Thyroid gland (tissue), 4 donors: ENCODE measurements around the gene SCRG1. TPM values are rescaled to one million over a fixed set of nuclear protein-coding genes. Genes with fewer than 3 reads are reported as not detected.

Source experiments
- DNase-seq, 2 donors: peaks; one replicate each; pipeline ENCODE4 v3.0.0-alpha.2; 2019
- H3K27ac ChIP-seq, 3 donors: fragments of 200-600 bp; sonication (generic); 1 replicate in 2 of 3; 2 replicates in 1 of 3; pipeline ENCODE4 v1.5.1; 2016 to 2019; ENCODE audit warnings: mild to moderate bottlenecking in 1 of 3, moderate library complexity in 1 of 3
- H3K27me3 ChIP-seq: fragments of 200-600 bp; sonication (generic); one replicate; pipeline ENCODE4 v1.5.1; 2019
- H3K36me3 ChIP-seq, 2 donors: fragments of 200-600 bp; sonication (generic); one replicate each; pipeline ENCODE4 v1.5.1; 2016 to 2019
- H3K4me1 ChIP-seq, 2 donors: fragments of 200-600 bp; sonication (generic); one replicate each; pipeline ENCODE4 v1.5.1; 2017 to 2019
- H3K4me3 ChIP-seq, 3 donors: fragments of 200-600 bp; sonication (generic); replicated peaks in 1 of 3; 1 replicate in 2 of 3; 2 replicates in 1 of 3; pipeline ENCODE4 v1.5.1; 2016; ENCODE audit warnings: mild to moderate bottlenecking in 1 of 3
- H3K9me3 ChIP-seq: fragments of 200-600 bp; sonication (generic); one replicate; pipeline ENCODE4 v1.5.1; 2017
- CTCF ChIP-seq, 6 experiments: fragments of 200-600 bp in 3 of 6; fragments of 450-650 bp in 3 of 6; sonication (generic) in 3 of 6; IDR thresholded peaks; one replicate each; pipeline ENCODE4 v1.5.1; 2016 to 2019; ENCODE audit warnings: antibody characterized with exemption in 6 of 6, mild to moderate bottlenecking in 2 of 6, inconsistent platforms in 1 of 6, moderate library complexity in 1 of 6
- POLR2A ChIP-seq, 2 donors: fragments of 450-650 bp; IDR thresholded peaks; one replicate each; pipeline ENCODE4 v1.6.1; 2017; ENCODE audit warnings: antibody characterized with exemption in 2 of 2, mild to moderate bottlenecking in 2 of 2, moderate library complexity in 1 of 2
- WGBS, 2 donors: methylation state at CpG; one replicate each; pipeline ENCODE4 v1.1.5; 2017; 5-methylcytosine and 5-hydroxymethylcytosine counted together
- intact Hi-C: fragments of 100-400 bp; cut with DNase I; formaldehyde crosslinking; loops from one replicate; pipeline ENCODE4 v1.15.1; 2023
- total RNA-seq, 4 donors: library from RNA; depleted of rRNA; stranded (reverse); fragments of >200 nt; gene quantifications; one replicate each; pipeline ENCODE4 v1.2.3, GENCODE V29; 2016

Gene SCRG1
- total RNA-seq, 4 donors from 2014 or later, result 0.11 to 0.27 TPM; not detected in 2

DNA sequence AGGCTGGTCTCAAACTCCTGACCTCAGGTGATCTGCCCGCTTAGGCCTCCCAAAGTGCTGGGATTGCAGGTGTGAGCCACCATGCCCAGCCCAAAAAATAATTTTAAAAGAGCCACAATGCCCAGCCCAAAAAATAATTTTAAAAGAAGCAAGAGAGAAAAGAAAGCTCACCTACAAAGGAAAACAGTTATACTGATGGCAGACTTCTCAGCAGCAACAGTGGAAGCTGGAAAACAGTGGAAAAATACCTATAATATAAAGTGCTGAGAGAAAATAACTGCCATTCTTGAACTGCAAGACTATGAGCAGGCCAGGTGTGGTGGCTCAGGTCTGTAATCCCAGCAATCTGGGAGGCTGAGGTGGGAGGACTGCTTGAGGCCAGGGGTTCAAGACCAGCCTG, 51.4 kb downstream of the SCRG1 start:
- intact Hi-C loops, result no loop called here
- Histone ChIP-seq H3K4me3 (no peak overlapping the region), H3K9me3 (no peaks in the 10 kb centered on the region), H3K36me3 (no peaks in the 10 kb centered on the region), H3K27me3 (no peaks in the 10 kb centered on the region), H3K4me1 (no peaks in the 10 kb centered on the region), H3K27ac (no peak overlapping the region)
- 88 to 94% methylated on average over 1 of the region's 1 CpG for WGBS, 2 donors
- TF ChIP-seq POLR2A (IDR thresholded peaks at IDR 0.05), result no peak
- no peak for TF ChIP-seq CTCF (IDR thresholded peaks at IDR 0.05)
- DNase-seq, result no peak

DNA sequence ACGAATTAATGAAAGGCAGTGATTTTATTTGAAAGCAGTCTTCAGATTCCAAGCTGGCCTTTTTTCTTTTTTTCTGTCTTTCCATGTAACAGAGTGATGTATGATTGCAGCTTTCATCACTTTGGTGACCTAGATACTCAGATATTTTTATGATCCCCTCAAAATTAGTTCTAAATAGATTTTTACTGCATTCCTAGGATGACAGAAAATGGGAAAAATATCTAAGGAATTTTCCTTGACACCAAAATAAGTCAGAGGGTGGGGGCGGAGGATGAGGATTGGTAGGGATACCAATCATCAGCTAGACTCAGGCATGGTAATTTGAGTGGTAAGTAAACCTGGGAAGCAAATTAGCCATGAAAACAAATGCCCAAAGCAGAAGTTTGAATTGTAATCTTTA, 52.8 kb downstream of the SCRG1 start:
- H3K27me3 ChIP-seq, result no peaks in the 10 kb centered on the region
- H3K4me1 ChIP-seq, result no peaks in the 10 kb centered on the region
- WGBS, 2 donors, result 60 to 96% methylated on average over 2 of the region's 2 CpGs
- intact Hi-C loops, result no loop called here
- DNase-seq, result no peak
- H3K27ac ChIP-seq, result no peak overlapping the region
- H3K9me3 ChIP-seq, result no peaks in the 10 kb centered on the region
- TF ChIP-seq CTCF (IDR thresholded peaks at IDR 0.05) (no peak), POLR2A (IDR thresholded peaks at IDR 0.05) (no peak)
- no peak overlapping the region for H3K4me3 ChIP-seq
- no peaks in the 10 kb centered on the region for H3K36me3 ChIP-seq

- Histone ChIP-seq H3K36me3 (no peaks in the 10 kb centered on the region), H3K4me3 (no peak overlapping the region), H3K9me3 (no peaks in the 10 kb centered on the region), H3K27ac (no peak overlapping the region), H3K4me1 (no peaks in the 10 kb centered on the region), H3K27me3 (no peaks in the 10 kb centered on the region)
- no peak for DNase-seq
- intact Hi-C loops, result no loop called here
- 82 to 85% methylated on average over 2 of the region's 2 CpGs for WGBS, 2 donors
- TF ChIP-seq POLR2A (IDR thresholded peaks at IDR 0.05) (no peak), CTCF (IDR thresholded peaks at IDR 0.05) (no peak)
Observed at GRCh38 chr4:173345648-173346047, 53.3 kb downstream of the SCRG1 start.

DNA sequence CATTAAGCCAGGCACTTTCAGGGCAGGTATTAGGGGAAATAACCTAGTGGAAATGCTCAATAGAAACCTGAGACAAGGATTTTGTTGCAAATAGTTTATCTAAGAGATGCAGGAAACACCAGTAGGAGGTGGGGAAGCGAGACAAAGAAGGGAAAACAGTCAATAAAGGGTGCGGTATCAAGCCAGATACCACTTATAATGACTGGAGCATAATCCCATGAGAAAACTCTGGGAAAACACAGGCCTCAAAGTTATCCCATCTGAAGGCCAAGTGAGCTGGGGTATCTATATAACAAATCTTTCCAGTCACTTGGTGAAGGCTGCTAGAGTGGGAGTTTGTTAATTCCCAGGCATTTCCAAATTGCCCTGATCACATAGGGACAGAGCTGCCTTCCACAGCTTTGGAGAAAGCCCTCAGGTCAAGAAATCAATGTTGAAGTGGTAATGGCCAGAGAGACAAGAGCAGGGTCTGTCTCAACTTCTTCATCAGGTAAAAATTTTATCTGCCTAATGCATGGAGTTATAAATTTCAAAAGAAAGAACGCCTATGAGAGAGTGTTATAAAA, 55.0 kb downstream of the SCRG1 start:
- no peak overlapping the region for H3K27ac ChIP-seq
- H3K27me3 ChIP-seq, result no peaks in the 10 kb centered on the region
- DNase-seq, result no peak
- no peaks in the 10 kb centered on the region for H3K4me1 ChIP-seq
- WGBS, 2 donors, result 89 to 91% methylated on average over 3 of the region's 3 CpGs
- H3K4me3 ChIP-seq, result no peak overlapping the region
- H3K9me3 ChIP-seq, result no peaks in the 10 kb centered on the region
- no peaks in the 10 kb centered on the region for H3K36me3 ChIP-seq
- TF ChIP-seq POLR2A (IDR thresholded peaks at IDR 0.05) (no peak), CTCF (IDR thresholded peaks at IDR 0.05) (no peak)
- intact Hi-C loops, result no loop called here

GRCh38 chr4:173337463-173337862, 61.5 kb downstream of the SCRG1 start:
- no peaks in the 10 kb centered on the region for H3K9me3 ChIP-seq
- H3K27ac ChIP-seq, result no peak overlapping the region
- peaks cover 4 to 9% of the 10 kb centered on the region in 2 donors for H3K4me1 ChIP-seq
- no peaks in the 10 kb centered on the region for H3K36me3 ChIP-seq
- 98 to 100% methylated on average over 2 of the region's 2 CpGs for WGBS, 2 donors
- TF ChIP-seq CTCF (IDR thresholded peaks at IDR 0.05) (no peak), POLR2A (IDR thresholded peaks at IDR 0.05) (no peak)
- H3K27me3 ChIP-seq, result no peaks in the 10 kb centered on the region
- no peak for DNase-seq
- intact Hi-C loops, result no loop called here
- no peak overlapping the region for H3K4me3 ChIP-seq
